PC-3 (cell line): ENCODE results near the gene MAPKAP1. TPM values are rescaled to one million over a fixed set of nuclear protein-coding genes. Genes with fewer than 3 reads are reported as not detected.
A peak's percentile ranks its signal among the peaks of the same experiment; 100 is the strongest.

Experiments
- ATAC-seq: fragments of 200-7000 bp; cut with Tn5 transposase; 2 replicates; pipeline ENCODE4 v1.9.1; 2020; ENCODE audit warnings: mild to moderate bottlenecking, moderate library complexity
- BruUV-seq: library from RNA; stranded (reverse); fragments of 400-500 nt; replicated peaks from 2 replicates; lab custom pipeline; 2021; lab: Mats Ljungman, UMichigan
- CTCF ChIA-PET: fragments of 300-600 bp; sonication (Branson Sonifier 250); formaldehyde crosslinking; loops from one replicate; lab custom pipeline; 2022; ENCODE audit warnings: antibody characterized with exemption; lab: Charles Lee
- POLR2A ChIA-PET: fragments of 300-600 bp; sonication (Branson Sonifier 250); formaldehyde crosslinking; loops from one replicate; lab custom pipeline; 2022; ENCODE audit warnings: antibody characterized with exemption; ENCODE audit not compliant: unreplicated experiment; lab: Charles Lee
- DNase-seq: peaks from one replicate; pipeline ENCODE4 v3.0.0-alpha.2; 2015
- H2AFZ ChIP-seq: fragments of 300-600 bp; sonication (generic); 2 replicates; pipeline ENCODE4 v1.6.0; 2016; ENCODE audit warnings: antibody characterized with exemption, low read length
- H3F3A ChIP-seq: fragments of 300-600 bp; sonication (generic); one replicate; pipeline ENCODE4 v1.6.0; 2017; ENCODE audit warnings: antibody characterized with exemption, low read length, control low read depth, mild to moderate bottlenecking; ENCODE audit not compliant: unreplicated experiment
- H3K27ac ChIP-seq: fragments of 300-600 bp; sonication (generic); 2 replicates; pipeline ENCODE4 v1.5.1; 2016; ENCODE audit warnings: mild to moderate bottlenecking, low read length
- H3K27me3 ChIP-seq: fragments of 300-600 bp; sonication (generic); 2 replicates; pipeline ENCODE4 v1.6.1; 2016; ENCODE audit warnings: low read length, mixed read lengths
- H3K36me3 ChIP-seq: fragments of 300-600 bp; sonication (generic); 2 replicates; pipeline ENCODE4 v1.6.1; 2016; ENCODE audit warnings: low read depth, mixed run types, low read length, mixed read lengths
- H3K4me1 ChIP-seq: fragments of 300-600 bp; sonication (generic); 2 replicates; pipeline ENCODE4 v1.5.1; 2016; ENCODE audit warnings: low read length; ENCODE audit not compliant: insufficient read depth
- H3K4me2 ChIP-seq: fragments of 300-600 bp; sonication (generic); 2 replicates; pipeline ENCODE4 v1.6.0; 2016; ENCODE audit warnings: low read length
- H3K4me3 ChIP-seq: fragments of 300-600 bp; sonication (generic); 2 replicates; pipeline ENCODE4 v1.5.1; 2016; ENCODE audit warnings: mild to moderate bottlenecking, low read length, mixed read lengths
- H3K79me2 ChIP-seq: fragments of 300-600 bp; sonication (generic); 2 replicates; pipeline ENCODE4 v1.6.1; 2017; ENCODE audit warnings: low read length, mixed read lengths
- H3K9ac ChIP-seq: fragments of 300-600 bp; sonication (generic); 2 replicates; pipeline ENCODE4 v1.6.0; 2016; ENCODE audit warnings: mild to moderate bottlenecking, low read length
- H3K9me2 ChIP-seq: fragments of 300-600 bp; sonication (generic); replicated peaks from 2 replicates; pipeline ENCODE4 v1.6.1; 2016; ENCODE audit warnings: mixed run types, low read length, mixed read lengths
- H3K9me3 ChIP-seq: fragments of 300-600 bp; sonication (generic); 2 replicates; pipeline ENCODE4 v1.6.1; 2016; ENCODE audit warnings: low read length, mixed read lengths
- H4K20me1 ChIP-seq: fragments of 300-600 bp; sonication (generic); 2 replicates; pipeline ENCODE4 v1.6.1; 2016; ENCODE audit warnings: low read length, mixed read lengths
- EZH2 ChIP-seq: fragments of 300-600 bp; sonication (generic); IDR thresholded peaks from one replicate; pipeline ENCODE4 v1.6.1; 2017; ENCODE audit warnings: antibody characterized with exemption, mild to moderate bottlenecking, low read length; ENCODE audit not compliant: unreplicated experiment
- EZH2phosphoT487 ChIP-seq: fragments of 300-600 bp; sonication (generic); IDR thresholded peaks from 2 replicates; pipeline ENCODE4 v1.6.1; 2018; ENCODE audit warnings: mild to moderate bottlenecking, antibody characterized with exemption, low read length, borderline replicate concordance
- intact Hi-C: fragments of 100-400 bp; cut with micrococcal nuclease; formaldehyde crosslinking; loops from 2 replicates; pipeline ENCODE4 v1.9.0; 2023
- total RNA-seq: library from RNA; depleted of rRNA; stranded (reverse); fragments of >200 nt; gene quantifications from 2 replicates; pipeline ENCODE4 v1.2.3, GENCODE V29; 2014
- TF ChIP-seq, protein P1 (sequence below): fragments of 300-600 bp; sonication (generic); conservative IDR thresholded peaks from 2 replicates; pipeline ENCODE4 v1.5.1; 2017; ENCODE audit warnings: antibody characterized with exemption, low read depth, mild to moderate bottlenecking, low read length

MAPKAP1 gene
- total RNA-seq, 1 experiment from 2014 or later = 128 TPM

DNA sequence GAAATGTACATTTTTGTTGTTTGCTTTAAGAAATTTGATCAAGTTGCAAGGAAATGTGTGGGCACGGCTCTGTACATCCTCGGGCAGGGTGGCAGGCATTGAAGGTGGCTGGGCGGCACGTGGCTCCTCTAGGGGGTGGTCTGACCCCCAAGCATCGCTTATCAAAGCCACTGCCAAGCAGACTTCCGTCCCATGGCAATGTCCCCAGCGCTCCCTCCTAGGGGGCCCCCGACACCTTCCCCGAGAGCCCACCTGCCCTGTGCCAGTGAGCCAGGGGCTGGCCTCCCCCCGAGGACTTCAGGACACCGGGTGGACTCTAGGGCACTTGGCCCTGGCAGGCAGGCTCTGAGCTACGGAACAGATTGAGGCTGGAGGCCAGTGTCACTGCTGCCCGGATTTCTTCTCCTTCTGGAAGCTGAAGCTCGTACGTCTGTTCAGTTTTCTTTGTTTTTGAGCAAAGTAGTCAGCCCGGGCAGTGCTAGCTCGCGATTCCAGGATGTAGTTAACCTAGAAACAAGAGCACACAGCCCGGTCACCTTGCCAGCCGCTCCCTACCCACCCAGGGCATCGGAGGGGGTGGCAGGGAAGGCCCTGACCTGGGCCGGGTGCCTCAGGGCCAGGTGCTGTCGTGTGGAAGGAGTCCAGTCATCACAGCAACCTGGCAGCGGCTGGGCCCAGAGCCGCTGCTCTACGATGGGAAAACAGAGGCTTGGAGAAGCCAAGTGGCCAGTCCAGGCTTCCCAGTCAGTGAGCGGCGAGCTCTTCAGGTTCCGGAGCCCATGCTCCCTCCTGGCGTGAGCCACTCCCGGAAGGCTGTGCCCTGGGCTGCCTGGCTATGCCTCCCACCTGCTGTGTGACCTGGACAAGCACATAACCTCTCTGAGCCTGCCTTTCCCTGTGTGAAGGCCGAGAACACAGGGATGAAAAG is 268.2 kb downstream of the MAPKAP1 start:
- Histone ChIP-seq H3K4me1 (no peaks in the 10 kb centered on the region), H3K9me2 (no peaks in the 10 kb centered on the region), H3K79me2 (no peaks in the 10 kb centered on the region), H3K9me3 (no peaks in the 10 kb centered on the region), H4K20me1 (no peaks in the 10 kb centered on the region), H3K36me3 (no peaks in the 10 kb centered on the region), H3K9ac (no peak overlapping the region), H3K27me3 (no peaks in the 10 kb centered on the region), H3K4me2 (no peak overlapping the region), H3F3A (no peaks in the 10 kb centered on the region), H3K4me3 (no peak overlapping the region), H2AFZ (no peak overlapping the region), H3K27ac (no peak overlapping the region)
- intact Hi-C loops = no loop called here
- ATAC-seq = no peak
- TSS peak; percentile 18 for BruUV-seq
- ChIA-PET POLR2A (no interaction called here), CTCF (no interaction called here)
- no peak for DNase-seq
- TF ChIP-seq EZH2phosphoT487 (no peak), EZH2 (no peak)
- TF ChIP-seq, protein P1, sequence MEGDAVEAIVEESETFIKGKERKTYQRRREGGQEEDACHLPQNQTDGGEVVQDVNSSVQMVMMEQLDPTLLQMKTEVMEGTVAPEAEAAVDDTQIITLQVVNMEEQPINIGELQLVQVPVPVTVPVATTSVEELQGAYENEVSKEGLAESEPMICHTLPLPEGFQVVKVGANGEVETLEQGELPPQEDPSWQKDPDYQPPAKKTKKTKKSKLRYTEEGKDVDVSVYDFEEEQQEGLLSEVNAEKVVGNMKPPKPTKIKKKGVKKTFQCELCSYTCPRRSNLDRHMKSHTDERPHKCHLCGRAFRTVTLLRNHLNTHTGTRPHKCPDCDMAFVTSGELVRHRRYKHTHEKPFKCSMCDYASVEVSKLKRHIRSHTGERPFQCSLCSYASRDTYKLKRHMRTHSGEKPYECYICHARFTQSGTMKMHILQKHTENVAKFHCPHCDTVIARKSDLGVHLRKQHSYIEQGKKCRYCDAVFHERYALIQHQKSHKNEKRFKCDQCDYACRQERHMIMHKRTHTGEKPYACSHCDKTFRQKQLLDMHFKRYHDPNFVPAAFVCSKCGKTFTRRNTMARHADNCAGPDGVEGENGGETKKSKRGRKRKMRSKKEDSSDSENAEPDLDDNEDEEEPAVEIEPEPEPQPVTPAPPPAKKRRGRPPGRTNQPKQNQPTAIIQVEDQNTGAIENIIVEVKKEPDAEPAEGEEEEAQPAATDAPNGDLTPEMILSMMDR = no peak

DNA sequence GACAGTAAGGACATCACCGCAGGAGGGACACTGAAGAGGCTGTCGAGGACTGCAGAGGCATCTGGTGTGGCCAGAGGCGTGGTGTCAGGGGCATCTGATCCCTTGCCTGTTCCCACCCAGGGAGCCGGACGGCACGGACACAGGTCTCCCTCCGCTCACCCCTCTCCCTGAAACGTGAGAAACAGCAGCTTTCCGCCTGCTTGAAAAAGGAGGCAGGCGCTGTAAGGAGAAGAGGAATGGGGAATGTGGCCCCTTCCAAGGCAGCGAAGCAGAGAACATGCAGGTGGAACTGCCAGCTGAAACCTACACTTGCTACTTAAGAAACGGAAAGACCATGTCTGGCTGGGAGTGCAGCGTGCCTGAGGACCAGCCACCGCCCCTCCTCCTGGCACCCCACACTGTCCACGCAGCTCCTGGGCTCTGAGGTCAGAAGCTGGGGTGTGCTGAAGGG is 269.2 kb downstream of the MAPKAP1 start:
- no peaks in the 10 kb centered on the region for H3K27me3 ChIP-seq
- H3K4me2 ChIP-seq = no peak overlapping the region
- no peak overlapping the region for H3K9ac ChIP-seq
- no peak for TF ChIP-seq EZH2phosphoT487
- no peak for TF ChIP-seq EZH2
- TF ChIP-seq, protein P1 = no peak
- no peak overlapping the region for H3K27ac ChIP-seq
- no peaks in the 10 kb centered on the region for H3K36me3 ChIP-seq
- intact Hi-C loops = no loop called here
- no peaks in the 10 kb centered on the region for H3K79me2 ChIP-seq
- ATAC-seq = no peak
- CTCF ChIA-PET = no interaction called here
- no peaks in the 10 kb centered on the region for H3K9me2 ChIP-seq
- H2AFZ ChIP-seq = no peak overlapping the region
- H4K20me1 ChIP-seq = no peaks in the 10 kb centered on the region
- no peak for DNase-seq
- no peaks in the 10 kb centered on the region for H3K4me1 ChIP-seq
- H3K9me3 ChIP-seq = no peaks in the 10 kb centered on the region
- BruUV-seq = no TSS peak
- no peak overlapping the region for H3K4me3 ChIP-seq
- H3F3A ChIP-seq = no peaks in the 10 kb centered on the region
- POLR2A ChIA-PET = no interaction called here
